Myocyte (in vitro differentiated cells): Measurements from ENCODE around the gene WNT5A. TPM values are rescaled to one million over a fixed set of nuclear protein-coding genes. Genes with fewer than 3 reads are reported as not detected.

Experiments used
- DNase-seq: peaks from one replicate; pipeline ENCODE4 v3.0.0-alpha.2; 2012; ENCODE audit warnings: low read depth
- total RNA-seq: library from RNA; depleted of rRNA; stranded (reverse); fragments of >200 nt; gene quantifications from 2 replicates; pipeline ENCODE4 v1.2.3, GENCODE V29; 2014

Gene WNT5A
- total RNA-seq, 1 donor from 2014 or later = 34.5 TPM

- no peak for DNase-seq
Measured at GRCh38 chr3:55482496-55483195, 4.5 kb downstream of the WNT5A start.

GRCh38 chr3:55481744-55482495, 5.2 kb downstream of the WNT5A start:
- no peak for DNase-seq

GRCh38 chr3:55480911-55481743, 6.0 kb downstream of the WNT5A start:
- DNase-seq = peak; percentile 52

GRCh38 chr3:55477306-55478303, 9.5 kb downstream of the WNT5A start:
- no peak for DNase-seq

- DNase-seq = peak; percentile 48
Measured at GRCh38 chr3:55476515-55476914, 10.6 kb downstream of the WNT5A start.

- no peak for DNase-seq
Measured at GRCh38 chr3:55474213-55474632, 12.9 kb downstream of the WNT5A start.

GRCh38 chr3:55473788-55474187, 13.3 kb downstream of the WNT5A start:
- no peak for DNase-seq

- DNase-seq = peak; percentile 65
Measured at GRCh38 chr3:55471522-55472280, 15.4 kb downstream of the WNT5A start.

GRCh38 chr3:55471084-55471483, 16.0 kb downstream of the WNT5A start:
- DNase-seq = no peak

- DNase-seq = no peak
Measured at GRCh38 chr3:55469957-55470526, 17.1 kb downstream of the WNT5A start.

- DNase-seq = no peak
Measured at GRCh38 chr3:55468251-55468650, 18.9 kb downstream of the WNT5A start.

- DNase-seq = no peak
Measured at GRCh38 chr3:55467099-55467498, 20.0 kb downstream of the WNT5A start.

GRCh38 chr3:55466526-55466925, 20.6 kb downstream of the WNT5A start:
- DNase-seq = no peak

- no peak for DNase-seq
Measured at GRCh38 chr3:55461896-55462295, 25.2 kb downstream of the WNT5A start.

GRCh38 chr3:55459838-55460237, 27.3 kb downstream of the WNT5A start:
- DNase-seq = no peak

- DNase-seq = no peak
Measured at GRCh38 chr3:55458181-55458790, 28.8 kb downstream of the WNT5A start.

GRCh38 chr3:55455915-55456314, 31.2 kb downstream of the WNT5A start:
- no peak for DNase-seq

GRCh38 chr3:55454611-55455010, 32.5 kb downstream of the WNT5A start:
- DNase-seq = peak; percentile 81

- DNase-seq = no peak
Measured at GRCh38 chr3:55453886-55454496, 33.1 kb downstream of the WNT5A start.
